ENCODE results near the gene SLCO3A1.
"Not testable (repeated sequence)": the region's sequence is repeated elsewhere in the genome, so short reads cannot be mapped to it uniquely, and the experiment has no call there.

Gene SLCO3A1

DNA sequence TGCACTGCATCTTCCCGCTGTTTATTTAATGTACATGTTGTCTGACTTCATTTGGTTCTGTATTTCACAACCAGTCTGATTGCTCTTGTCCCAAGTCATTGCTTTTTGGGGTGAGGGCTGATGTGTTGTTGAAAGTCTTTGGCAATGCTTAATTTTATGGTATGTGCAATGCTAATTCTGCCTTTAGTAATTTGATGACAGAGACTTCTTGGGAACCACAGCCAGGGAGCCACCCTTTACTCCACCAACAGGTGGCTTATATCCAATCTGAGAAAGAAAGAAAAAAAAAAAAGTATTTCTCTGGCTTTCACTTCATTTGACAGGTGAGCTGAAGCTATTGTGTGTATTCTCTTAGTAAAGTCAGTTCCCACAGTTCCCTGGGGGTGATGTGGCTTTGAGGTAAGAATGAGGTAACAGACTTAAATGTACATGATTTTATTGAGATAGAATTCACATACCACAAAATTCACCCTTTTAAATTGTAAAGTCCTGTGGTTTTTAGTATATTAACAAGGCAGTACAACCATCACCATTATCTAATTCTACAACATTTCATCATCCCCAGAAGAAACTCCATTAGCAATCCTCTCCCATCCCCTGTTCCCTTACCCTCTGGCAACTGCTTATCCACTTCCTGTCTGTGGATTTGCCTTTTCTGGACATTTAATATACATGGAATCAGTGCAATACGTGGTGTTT is 97.3 kb downstream of the SLCO3A1 start:
- no peaks in the 10 kb centered on the region for H3K36me3 ChIP-seq (ENCODE audit: insufficient read depth, low read length)
- H3K9ac ChIP-seq (ENCODE audit: low read depth, low read length): no peak overlapping the region
- 78% methylated on average over 1 of the region's 2 CpGs for WGBS
- no peak overlapping the region for H3K27ac ChIP-seq (ENCODE audit: low read depth, low read length)
- H3K27me3 ChIP-seq (ENCODE audit: insufficient read depth, low read length): no peaks in the 10 kb centered on the region
- peaks cover 40% of the 10 kb centered on the region for H3K4me1 ChIP-seq (ENCODE audit: insufficient read depth, low read length)
- H3K4me3 ChIP-seq (ENCODE audit: low read length): no peak overlapping the region
- no peaks in the 10 kb centered on the region for H3K9me3 ChIP-seq (ENCODE audit: insufficient read depth, low read depth, low read length)

DNA sequence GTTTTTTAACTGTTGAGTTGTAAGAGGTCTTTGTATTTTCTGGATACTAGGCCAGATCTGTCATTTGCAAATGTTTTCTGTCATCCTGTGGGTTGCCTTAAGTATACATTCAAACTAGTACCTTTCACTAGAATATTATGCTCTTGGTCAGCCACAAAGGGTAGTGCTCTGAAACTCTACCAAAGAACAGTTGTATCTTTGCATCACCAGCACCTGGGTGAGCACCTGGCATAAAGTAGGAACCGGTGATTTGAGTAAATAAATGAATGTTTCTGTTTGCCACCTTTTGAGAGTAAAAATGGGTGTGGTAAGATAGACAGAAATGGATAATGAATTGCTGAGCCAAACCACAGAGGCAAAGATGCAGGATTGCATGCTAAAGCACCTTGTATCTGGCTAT is 98.7 kb downstream of the SLCO3A1 start:
- Histone ChIP-seq H3K4me3 (ENCODE audit: low read length) (no peak overlapping the region), H3K36me3 (ENCODE audit: insufficient read depth, low read length) (no peaks in the 10 kb centered on the region), H3K9me3 (ENCODE audit: insufficient read depth, low read depth, low read length) (no peaks in the 10 kb centered on the region), H3K4me1 (ENCODE audit: insufficient read depth, low read length) (peaks cover 46% of the 10 kb centered on the region), H3K27ac (ENCODE audit: low read depth, low read length) (no peak overlapping the region), H3K9ac (ENCODE audit: low read depth, low read length) (no peak overlapping the region), H3K27me3 (ENCODE audit: insufficient read depth, low read length) (no peaks in the 10 kb centered on the region)
- 97% methylated on average over 1 of the region's 1 CpG for WGBS

DNA sequence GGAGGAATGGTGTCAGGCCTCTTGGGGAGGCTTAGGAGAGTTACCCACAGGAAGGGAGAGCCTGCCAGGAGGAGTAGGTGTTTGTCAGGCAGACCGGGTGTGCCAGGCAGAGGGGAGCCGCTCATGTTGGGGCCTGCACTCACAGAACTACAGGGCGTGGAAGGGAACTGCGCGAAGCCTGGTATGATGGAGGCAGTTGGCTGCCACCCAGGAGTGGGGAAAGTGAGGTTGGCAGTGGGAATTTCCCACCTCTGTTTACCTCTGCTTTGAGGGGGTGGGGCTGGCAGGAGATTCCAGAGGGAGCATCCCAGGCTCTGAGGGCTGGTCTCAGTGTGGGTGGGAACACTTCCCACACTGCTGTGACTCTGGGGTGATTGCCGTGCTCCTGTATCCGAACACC is 99.9 kb downstream of the SLCO3A1 start:
- WGBS: 93% methylated on average over 7 of the region's 7 CpGs
- Histone ChIP-seq H3K9ac (ENCODE audit: low read depth, low read length) (no peak overlapping the region), H3K27ac (ENCODE audit: low read depth, low read length) (no peak overlapping the region), H3K9me3 (ENCODE audit: insufficient read depth, low read depth, low read length) (no peaks in the 10 kb centered on the region), H3K36me3 (ENCODE audit: insufficient read depth, low read length) (no peaks in the 10 kb centered on the region), H3K4me3 (ENCODE audit: low read length) (no peak overlapping the region), H3K27me3 (ENCODE audit: insufficient read depth, low read length) (no peaks in the 10 kb centered on the region), H3K4me1 (ENCODE audit: insufficient read depth, low read length) (peaks cover 34% of the 10 kb centered on the region)

DNA sequence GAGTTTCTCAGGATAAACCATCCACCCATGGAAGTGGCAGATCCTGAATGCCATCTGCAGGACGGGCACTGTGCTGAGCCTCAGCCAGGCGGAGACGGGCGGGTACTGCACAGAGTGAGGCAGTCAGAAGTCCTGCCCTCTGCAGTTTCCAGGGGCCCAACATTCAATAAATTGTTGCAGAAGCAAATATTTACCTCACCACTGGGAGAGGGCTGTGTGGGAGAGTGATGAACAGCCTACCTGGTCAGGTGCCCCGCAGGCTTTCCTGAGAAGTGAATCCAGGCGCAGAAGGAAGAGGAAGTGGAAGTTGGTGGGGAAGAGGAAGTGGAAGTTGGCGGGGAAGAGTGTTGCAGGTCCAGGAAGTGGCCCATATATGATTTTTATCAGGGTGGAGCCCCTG is 100.8 kb downstream of the SLCO3A1 start:
- Histone ChIP-seq H3K9ac (ENCODE audit: low read depth, low read length) (no peak overlapping the region), H3K27ac (ENCODE audit: low read depth, low read length) (no peak overlapping the region), H3K4me3 (ENCODE audit: low read length) (no peak overlapping the region), H3K4me1 (ENCODE audit: insufficient read depth, low read length) (peaks cover 27% of the 10 kb centered on the region), H3K36me3 (ENCODE audit: insufficient read depth, low read length) (no peaks in the 10 kb centered on the region), H3K27me3 (ENCODE audit: insufficient read depth, low read length) (no peaks in the 10 kb centered on the region), H3K9me3 (ENCODE audit: insufficient read depth, low read depth, low read length) (no peaks in the 10 kb centered on the region)
- 96% methylated on average over 7 of the region's 7 CpGs for WGBS

DNA sequence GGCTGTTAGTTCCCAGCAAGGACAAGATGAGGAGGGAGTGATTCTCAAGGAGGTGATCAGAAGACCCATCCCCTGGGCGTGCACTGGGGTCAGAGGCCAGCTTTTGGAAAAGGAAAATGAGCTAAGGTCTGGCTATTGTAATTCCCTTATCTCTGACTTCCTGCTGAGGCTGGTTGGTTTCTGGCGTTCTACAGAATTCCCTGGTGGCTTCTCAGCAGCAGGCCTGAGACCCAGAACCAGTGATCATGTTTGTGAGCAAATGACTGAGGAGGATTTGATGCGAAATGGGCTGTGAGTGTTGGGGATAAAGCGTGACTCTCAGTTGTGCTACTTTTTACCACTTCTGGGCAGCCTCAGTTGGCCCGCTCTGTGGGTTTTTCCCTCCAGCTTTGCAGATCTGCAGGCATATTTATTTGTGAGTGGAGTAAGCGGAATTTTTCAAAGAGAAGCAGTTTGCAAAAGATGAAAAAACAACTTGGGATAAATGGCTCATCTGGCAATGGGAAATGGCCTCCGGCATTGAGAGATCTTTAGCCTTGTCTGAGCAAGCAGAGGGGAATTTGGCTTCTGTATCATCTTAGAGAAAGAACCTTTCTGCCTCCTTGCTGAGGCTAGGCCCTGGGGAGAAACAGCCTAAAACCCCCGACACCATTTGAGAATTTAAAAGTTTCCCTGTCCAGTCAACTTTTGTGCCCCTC is 102.7 kb downstream of the SLCO3A1 start:
- H3K4me1 ChIP-seq (ENCODE audit: insufficient read depth, low read length): peaks cover 13% of the 10 kb centered on the region
- H3K27me3 ChIP-seq (ENCODE audit: insufficient read depth, low read length): no peaks in the 10 kb centered on the region
- H3K9me3 ChIP-seq (ENCODE audit: insufficient read depth, low read depth, low read length): no peaks in the 10 kb centered on the region
- no peak overlapping the region for H3K4me3 ChIP-seq (ENCODE audit: low read length)
- H3K36me3 ChIP-seq (ENCODE audit: insufficient read depth, low read length): no peaks in the 10 kb centered on the region
- 66% methylated on average over 8 of the region's 8 CpGs for whole genome bisulfite sequencing
- no peak overlapping the region for H3K9ac ChIP-seq (ENCODE audit: low read depth, low read length)
- H3K27ac ChIP-seq (ENCODE audit: low read depth, low read length): peak overlapping the region; percentile 70; the same call in 1 of the 2 replicates

DNA sequence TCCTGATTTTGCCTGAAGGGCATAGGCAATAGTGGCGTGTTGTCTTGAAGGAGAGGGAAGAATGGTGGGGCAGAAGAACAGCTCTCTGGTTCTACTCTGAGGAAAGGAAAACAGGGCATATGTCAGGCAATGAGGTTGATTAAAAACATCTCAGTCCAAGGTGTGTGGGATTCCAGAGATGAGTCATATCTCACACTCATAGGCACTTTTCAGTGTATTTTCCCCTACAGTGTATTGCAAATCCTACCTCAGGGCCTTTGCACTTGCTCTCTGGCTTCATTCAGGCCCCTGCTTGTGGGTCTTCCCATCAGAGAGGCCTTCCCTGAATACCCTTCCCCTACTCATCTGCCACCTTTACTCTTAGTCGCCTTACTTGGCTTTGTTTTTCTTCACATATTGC is 107.8 kb downstream of the SLCO3A1 start:
- no peaks in the 10 kb centered on the region for H3K36me3 ChIP-seq (ENCODE audit: insufficient read depth, low read length)
- H3K27ac ChIP-seq (ENCODE audit: low read depth, low read length): no peak overlapping the region
- no peak overlapping the region for H3K9ac ChIP-seq (ENCODE audit: low read depth, low read length)
- no peaks in the 10 kb centered on the region for H3K9me3 ChIP-seq (ENCODE audit: insufficient read depth, low read depth, low read length)
- peaks cover 15% of the 10 kb centered on the region for H3K4me1 ChIP-seq (ENCODE audit: insufficient read depth, low read length)
- no peak overlapping the region for H3K4me3 ChIP-seq (ENCODE audit: low read length)
- WGBS: 96% methylated on average over 2 of the region's 2 CpGs
- no peaks in the 10 kb centered on the region for H3K27me3 ChIP-seq (ENCODE audit: insufficient read depth, low read length)

DNA sequence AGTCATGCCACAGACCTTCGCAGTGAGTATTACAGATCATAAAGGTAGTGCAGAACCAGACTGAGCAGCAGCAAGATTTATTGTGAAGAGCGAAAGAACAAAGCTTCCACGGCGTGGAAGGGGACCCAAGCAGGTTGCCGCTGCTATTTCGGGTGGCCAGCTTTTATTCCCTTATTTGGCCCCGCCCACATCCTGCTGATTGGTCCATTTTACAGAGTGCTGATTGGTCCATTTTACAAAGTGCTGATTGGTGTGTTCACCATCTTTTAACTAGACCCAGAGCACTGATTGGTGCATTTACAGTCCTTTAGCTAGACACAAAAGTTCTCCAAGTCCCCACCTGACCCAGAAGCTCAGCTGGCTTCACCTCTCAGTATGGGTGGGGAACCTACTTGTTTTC is 110.2 kb downstream of the SLCO3A1 start:
- peaks cover 14% of the 10 kb centered on the region; the same call in 1 of the 2 replicates for H3K4me1 ChIP-seq (ENCODE audit: insufficient read depth, low read length)
- not testable (repeated sequence) for H3K27me3 ChIP-seq (ENCODE audit: insufficient read depth, low read length); H3K27ac ChIP-seq (ENCODE audit: low read depth, low read length); H3K4me3 ChIP-seq (ENCODE audit: low read length); H3K9ac ChIP-seq (ENCODE audit: low read depth, low read length); H3K36me3 ChIP-seq (ENCODE audit: insufficient read depth, low read length); H3K9me3 ChIP-seq (ENCODE audit: insufficient read depth, low read depth, low read length)
- 97% methylated on average over 7 of the region's 7 CpGs for WGBS

DNA sequence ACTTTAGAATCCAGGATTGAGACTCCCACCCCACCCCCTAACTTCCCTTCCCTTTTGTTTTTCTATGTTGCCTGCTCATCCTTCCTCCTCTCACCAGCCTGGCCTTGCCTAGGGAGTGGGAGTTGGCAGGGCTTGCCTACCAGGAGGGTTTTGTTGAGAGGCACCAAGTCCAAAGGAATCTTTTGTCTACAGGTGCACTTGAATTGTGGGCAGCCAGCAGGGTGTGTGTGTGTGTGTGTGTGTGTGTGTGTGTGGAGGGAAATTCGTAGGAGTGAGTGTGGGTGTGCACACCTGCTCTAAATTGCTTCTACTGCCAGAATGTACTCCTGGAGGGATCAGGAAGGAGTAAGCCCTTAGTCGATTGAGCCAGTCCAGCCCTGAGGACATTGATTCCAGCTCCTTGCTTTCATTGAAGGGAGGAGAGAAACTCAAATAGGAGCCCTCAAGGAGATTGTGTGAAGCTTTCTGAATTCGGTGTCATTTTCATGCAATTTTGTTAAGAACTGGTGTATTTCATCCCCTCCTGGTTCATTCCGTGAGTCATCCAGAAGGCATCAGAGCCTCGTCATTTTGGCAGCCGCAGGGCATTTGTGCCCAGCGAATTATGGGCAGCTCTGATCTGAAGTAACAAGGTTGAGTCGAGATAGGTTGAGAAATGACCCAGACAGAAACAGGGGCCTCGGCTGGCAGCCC is 112.1 kb downstream of the SLCO3A1 start:
- no peaks in the 10 kb centered on the region for H3K9me3 ChIP-seq (ENCODE audit: insufficient read depth, low read depth, low read length)
- no peak overlapping the region for H3K4me3 ChIP-seq (ENCODE audit: low read length)
- no peaks in the 10 kb centered on the region for H3K27me3 ChIP-seq (ENCODE audit: insufficient read depth, low read length)
- peaks cover 14% of the 10 kb centered on the region; the same call in 1 of the 2 replicates for H3K4me1 ChIP-seq (ENCODE audit: insufficient read depth, low read length)
- H3K36me3 ChIP-seq (ENCODE audit: insufficient read depth, low read length): no peaks in the 10 kb centered on the region
- H3K27ac ChIP-seq (ENCODE audit: low read depth, low read length): no peak overlapping the region
- H3K9ac ChIP-seq (ENCODE audit: low read depth, low read length): no peak overlapping the region
- 78% methylated on average over 9 of the region's 9 CpGs for WGBS

DNA sequence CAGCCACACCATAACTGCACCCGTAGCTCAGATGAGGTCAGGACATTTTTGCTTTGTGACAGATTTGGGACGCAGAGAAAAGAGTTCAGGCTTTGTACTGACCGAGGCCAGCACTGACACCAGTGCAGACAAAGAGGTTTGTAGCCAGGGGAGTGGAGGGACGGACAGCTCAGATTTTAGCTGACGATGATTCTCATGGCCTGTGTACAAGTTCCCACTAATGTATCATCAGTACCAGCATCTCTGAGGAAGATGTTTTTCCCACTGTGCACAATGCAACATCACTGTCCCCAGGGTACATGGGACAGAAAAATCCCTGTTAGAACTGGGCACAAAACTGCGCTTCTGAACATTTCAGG is 112.7 kb downstream of the SLCO3A1 start:
- Histone ChIP-seq H3K27ac (ENCODE audit: low read depth, low read length) (no peak overlapping the region), H3K36me3 (ENCODE audit: insufficient read depth, low read length) (no peaks in the 10 kb centered on the region), H3K9me3 (ENCODE audit: insufficient read depth, low read depth, low read length) (no peaks in the 10 kb centered on the region), H3K4me3 (ENCODE audit: low read length) (no peak overlapping the region), H3K27me3 (ENCODE audit: insufficient read depth, low read length) (no peaks in the 10 kb centered on the region), H3K9ac (ENCODE audit: low read depth, low read length) (no peak overlapping the region), H3K4me1 (ENCODE audit: insufficient read depth, low read length) (peaks cover 14% of the 10 kb centered on the region; the same call in 1 of the 2 replicates)
- 88% methylated on average over 6 of the region's 6 CpGs for WGBS

DNA sequence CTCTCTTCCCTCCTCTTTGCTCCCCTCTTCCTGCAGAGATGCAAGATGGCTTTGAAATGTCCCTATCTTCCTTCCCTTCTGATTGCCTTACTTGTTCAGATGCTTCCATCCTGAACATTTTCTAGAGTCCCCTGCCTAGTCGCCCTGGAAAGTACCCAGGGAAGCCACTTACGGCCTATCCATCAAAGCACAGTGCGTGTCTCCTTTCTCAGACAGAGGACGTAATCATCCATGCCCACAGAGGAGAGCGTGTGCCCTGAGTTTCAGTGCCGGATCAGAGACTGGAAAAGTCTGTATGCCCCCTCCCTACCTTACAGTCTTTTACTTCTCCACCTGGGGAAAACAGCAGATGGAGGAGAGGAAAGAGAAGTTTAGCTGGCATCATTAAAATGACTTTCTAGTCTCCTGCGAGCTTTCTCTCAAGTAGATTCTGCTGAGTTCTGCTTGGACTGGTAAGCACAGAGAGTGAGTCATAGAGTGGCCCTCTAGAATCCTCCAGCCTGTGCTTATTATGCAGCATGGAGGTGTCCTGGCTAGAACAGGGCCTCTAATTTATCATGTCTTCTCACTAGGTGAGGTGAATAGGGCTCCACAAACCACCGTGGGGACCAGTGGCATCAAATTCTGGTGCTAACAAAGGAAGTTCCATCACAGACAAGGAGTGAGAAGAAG is 114.6 kb downstream of the SLCO3A1 start:
- WGBS: 88% methylated on average over 8 of the region's 8 CpGs
- Histone ChIP-seq H3K36me3 (ENCODE audit: insufficient read depth, low read length) (no peaks in the 10 kb centered on the region), H3K9me3 (ENCODE audit: insufficient read depth, low read depth, low read length) (no peaks in the 10 kb centered on the region), H3K9ac (ENCODE audit: low read depth, low read length) (no peak overlapping the region), H3K27ac (ENCODE audit: low read depth, low read length) (no peak overlapping the region), H3K4me3 (ENCODE audit: low read length) (no peak overlapping the region), H3K4me1 (ENCODE audit: insufficient read depth, low read length) (peaks cover 14% of the 10 kb centered on the region; the same call in 1 of the 2 replicates), H3K27me3 (ENCODE audit: insufficient read depth, low read length) (no peaks in the 10 kb centered on the region)

DNA sequence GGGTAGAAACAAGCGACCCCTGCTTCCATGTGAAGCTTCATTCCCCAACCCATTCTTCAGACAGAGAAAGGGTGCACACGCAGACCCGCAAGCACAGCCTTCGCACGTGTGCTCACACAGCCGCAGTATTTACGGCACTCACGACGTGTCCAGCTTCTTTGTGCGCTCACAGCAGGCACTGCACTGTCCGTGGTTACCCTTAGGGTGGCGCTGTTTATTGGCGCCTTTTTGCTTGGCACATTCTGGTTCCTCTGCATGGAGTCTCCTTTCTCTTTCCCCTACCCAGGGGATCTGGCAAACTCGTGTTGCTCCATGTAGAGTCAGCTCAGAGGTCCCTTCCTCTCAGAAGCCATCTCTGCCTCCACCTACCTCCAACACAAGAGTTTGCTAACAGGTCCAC is 115.1 kb downstream of the SLCO3A1 start:
- no peaks in the 10 kb centered on the region for H3K9me3 ChIP-seq (ENCODE audit: insufficient read depth, low read depth, low read length)
- no peaks in the 10 kb centered on the region for H3K36me3 ChIP-seq (ENCODE audit: insufficient read depth, low read length)
- H3K9ac ChIP-seq (ENCODE audit: low read depth, low read length): no peak overlapping the region
- H3K4me1 ChIP-seq (ENCODE audit: insufficient read depth, low read length): peaks cover 14% of the 10 kb centered on the region; the same call in 1 of the 2 replicates
- no peaks in the 10 kb centered on the region for H3K27me3 ChIP-seq (ENCODE audit: insufficient read depth, low read length)
- no peak overlapping the region for H3K4me3 ChIP-seq (ENCODE audit: low read length)
- 92% methylated on average over 14 of the region's 14 CpGs for WGBS
- H3K27ac ChIP-seq (ENCODE audit: low read depth, low read length): no peak overlapping the region
